ENCODE measurements around the gene MEGF8.

The MEGF8 gene

GRCh38 chr19:42362342-42362741 lies 36.9 kb downstream of the MEGF8 start:
- DNase-seq = no peak

- no peak for DNase-seq
Observed at GRCh38 chr19:42362891-42363440, 37.5 kb downstream of the MEGF8 start.

GRCh38 chr19:42363614-42364346 lies 38.3 kb downstream of the MEGF8 start:
- DNase-seq = no peak

- DNase-seq = no peak
Observed at GRCh38 chr19:42366673-42367072, 41.2 kb downstream of the MEGF8 start.

GRCh38 chr19:42367929-42368328 lies 42.5 kb downstream of the MEGF8 start:
- DNase-seq = no peak

GRCh38 chr19:42368360-42368759 lies 42.9 kb downstream of the MEGF8 start:
- no peak for DNase-seq

GRCh38 chr19:42368765-42369164 lies 43.3 kb downstream of the MEGF8 start:
- DNase-seq = no peak

GRCh38 chr19:42369433-42370067 lies 44.1 kb downstream of the MEGF8 start:
- no peak for DNase-seq

- no peak for DNase-seq
Observed at GRCh38 chr19:42370068-42370520, 44.7 kb downstream of the MEGF8 start.

- no peak for DNase-seq
Observed at GRCh38 chr19:42370626-42371175, 45.3 kb downstream of the MEGF8 start.

GRCh38 chr19:42374826-42375376 lies 49.5 kb downstream of the MEGF8 start:
- no peak for DNase-seq

- no peak for DNase-seq
Observed at GRCh38 chr19:42375415-42376176, 50.2 kb downstream of the MEGF8 start.

- no peak for DNase-seq
Observed at GRCh38 chr19:42376177-42376555, 50.7 kb downstream of the MEGF8 start.

- DNase-seq = no peak
Observed at GRCh38 chr19:42378225-42379215, 53.1 kb downstream of the MEGF8 start.

- no peak for DNase-seq
Observed at GRCh38 chr19:42380155-42380554, 54.7 kb downstream of the MEGF8 start.

- DNase-seq = peak; percentile 56
Observed at GRCh38 chr19:42386974-42387707, 61.7 kb downstream of the MEGF8 start.

GRCh38 chr19:42388851-42389489 lies 63.5 kb downstream of the MEGF8 start:
- no peak for DNase-seq

GRCh38 chr19:42389899-42390298 lies 64.5 kb downstream of the MEGF8 start, which contains the start of gene CNFN:
CNFN (minus strand) TSS chr19:42390297; CDS start chr19:42389037, 1,260 bp downstream.
- no peak for DNase-seq

GRCh38 chr19:42392165-42392564 lies 66.7 kb downstream of the MEGF8 start:
- DNase-seq = no peak

GRCh38 chr19:42394751-42395150 lies 69.3 kb downstream of the MEGF8 start:
- no peak for DNase-seq

All from NCI-H1694 treated with DMSO at 0.1 percent for 48 hours (cell line).